Fibroblast of lung (primary cell): ENCODE data around the gene RAPH1. TPM values are rescaled to one million over a fixed set of nuclear protein-coding genes. Genes with fewer than 3 reads are reported as not detected.
"Not testable (repeated sequence)": the region's sequence is repeated elsewhere in the genome, so short reads cannot be mapped to it uniquely, and the experiment has no call there.

Experiments used
- DNase-seq, 2 donors: peaks; one replicate each; pipeline versions ENCODE4 v3.0.0 to v3.0.0-alpha.2; 2010; ENCODE audit warnings: low read depth in 2 of 2
- H2AFZ ChIP-seq: 2 replicates; pipeline ENCODE4 v1.5.1; 2012; ENCODE audit warnings: low read length, control low read depth, inconsistent platforms
- H3K27ac ChIP-seq: 2 replicates; pipeline ENCODE4 v1.5.1; 2011; ENCODE audit warnings: low read length, control low read depth; ENCODE audit not compliant: insufficient read depth
- H3K27me3 ChIP-seq: 2 replicates; pipeline ENCODE4 v1.5.1; 2011; ENCODE audit warnings: mild to moderate bottlenecking, low read length; ENCODE audit not compliant: control insufficient read depth, insufficient read depth
- H3K36me3 ChIP-seq: 2 replicates; pipeline ENCODE4 v1.5.1; 2011; ENCODE audit warnings: low read length; ENCODE audit not compliant: control insufficient read depth, insufficient read depth
- H3K4me1 ChIP-seq: 2 replicates; pipeline ENCODE4 v1.5.1; 2011; ENCODE audit warnings: low read length; ENCODE audit not compliant: control insufficient read depth, insufficient read depth; ENCODE audit errors: extremely low read depth
- H3K4me2 ChIP-seq: 2 replicates; pipeline ENCODE4 v1.5.1; 2011; ENCODE audit warnings: low read length, control low read depth; ENCODE audit not compliant: insufficient read depth; ENCODE audit errors: extremely low read depth
- H3K4me3 ChIP-seq, 4 experiments: fragments of 200-600 bp in 1 of 4; sonication (generic) in 1 of 4; replicated peaks in 1 of 4; 2 replicates each; pipeline ENCODE4 v1.5.1; 2011 to 2016; ENCODE audit warnings: low read length in 4 of 4, low read depth in 3 of 4, mild to moderate bottlenecking in 3 of 4, control low read depth in 2 of 4, inconsistent platforms in 1 of 4, mixed read lengths in 1 of 4; ENCODE audit not compliant: insufficient read depth in 1 of 4; ENCODE audit errors: control extremely low read depth in 1 of 4
- H3K79me2 ChIP-seq: 2 replicates; pipeline ENCODE4 v1.5.1; 2012; ENCODE audit warnings: mild to moderate bottlenecking, low read length, inconsistent platforms; ENCODE audit not compliant: control insufficient read depth, insufficient read depth
- H3K9ac ChIP-seq: 2 replicates; pipeline ENCODE4 v1.5.1; 2011; ENCODE audit warnings: mild to moderate bottlenecking, low read length, control low read depth; ENCODE audit not compliant: insufficient read depth
- H3K9me3 ChIP-seq: 2 replicates; pipeline ENCODE4 v1.5.1; 2012; ENCODE audit warnings: low read depth, low read length; ENCODE audit not compliant: control insufficient read depth, insufficient read depth
- H4K20me1 ChIP-seq: 2 replicates; pipeline ENCODE4 v1.5.1; 2011; ENCODE audit warnings: low read length; ENCODE audit not compliant: control insufficient read depth, insufficient read depth; ENCODE audit errors: extremely low read depth
- EZH2 ChIP-seq: IDR thresholded peaks from 2 replicates; pipeline ENCODE4 v1.5.1; 2012; ENCODE audit warnings: low read length, control low read depth, mild to moderate bottlenecking; ENCODE audit errors: missing control alignments
- polyA plus RNA-seq, 2 donors: library from polyadenylated mRNA; depleted of rRNA in 1 of 2; stranded (reverse) in 1 of 2; unstranded in 1 of 2; fragments of >200 nt; gene quantifications; 2 replicates each; pipeline ENCODE4 v1.2.1, GENCODE V29; 2011 to 2012; ENCODE audit warnings: missing spikeins in 1 of 2
- total RNA-seq: library from RNA; depleted of rRNA; stranded (reverse); fragments of >200 nt; gene quantifications from 2 replicates; pipeline ENCODE4 v1.2.1, GENCODE V29; 2014
- TF ChIP-seq, protein P1 (sequence below), 2 donors: IDR thresholded peaks in 1 of 2; conservative IDR thresholded peaks in 1 of 2; 1 replicate in 1 of 2; 2 replicates in 1 of 2; pipeline ENCODE4 v1.5.1; 2011 to 2012; ENCODE audit warnings: low read length in 2 of 2, control low read depth in 1 of 2, inconsistent platforms in 1 of 2, low read depth in 1 of 2, mild to moderate bottlenecking in 1 of 2

The RAPH1 gene
- total and polyA plus RNA-seq, 2 donors (not counting 1 experiment from before 2014, with no cell fraction given) = 14.1 to 21.1 TPM

DNA sequence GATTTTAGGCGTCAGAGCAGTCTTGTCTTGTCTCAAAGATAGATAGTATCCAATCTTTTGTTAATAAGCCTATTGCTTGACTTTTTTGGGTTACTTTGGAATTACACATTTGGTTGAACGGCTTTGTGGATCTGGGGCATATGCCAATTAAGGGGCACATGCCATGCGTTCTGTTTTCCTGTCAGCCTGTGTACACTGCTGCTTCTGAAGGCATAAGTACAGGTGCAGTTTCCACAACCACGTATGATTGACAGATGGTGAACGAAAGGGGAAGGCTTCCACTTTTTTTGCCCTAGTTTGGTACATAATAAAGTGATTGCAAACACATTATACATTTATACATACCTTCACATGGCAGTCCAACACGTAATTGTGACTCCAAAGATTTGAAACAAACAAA, 102.3 kb downstream of the RAPH1 start:
- peaks cover 3% of the 10 kb centered on the region for H3K36me3 ChIP-seq
- no peak overlapping the region for H3K4me3 ChIP-seq
- H3K27ac ChIP-seq = no peak overlapping the region
- no peaks in the 10 kb centered on the region for H3K9me3 ChIP-seq
- no peak for TF ChIP-seq EZH2
- TF ChIP-seq, protein P1, sequence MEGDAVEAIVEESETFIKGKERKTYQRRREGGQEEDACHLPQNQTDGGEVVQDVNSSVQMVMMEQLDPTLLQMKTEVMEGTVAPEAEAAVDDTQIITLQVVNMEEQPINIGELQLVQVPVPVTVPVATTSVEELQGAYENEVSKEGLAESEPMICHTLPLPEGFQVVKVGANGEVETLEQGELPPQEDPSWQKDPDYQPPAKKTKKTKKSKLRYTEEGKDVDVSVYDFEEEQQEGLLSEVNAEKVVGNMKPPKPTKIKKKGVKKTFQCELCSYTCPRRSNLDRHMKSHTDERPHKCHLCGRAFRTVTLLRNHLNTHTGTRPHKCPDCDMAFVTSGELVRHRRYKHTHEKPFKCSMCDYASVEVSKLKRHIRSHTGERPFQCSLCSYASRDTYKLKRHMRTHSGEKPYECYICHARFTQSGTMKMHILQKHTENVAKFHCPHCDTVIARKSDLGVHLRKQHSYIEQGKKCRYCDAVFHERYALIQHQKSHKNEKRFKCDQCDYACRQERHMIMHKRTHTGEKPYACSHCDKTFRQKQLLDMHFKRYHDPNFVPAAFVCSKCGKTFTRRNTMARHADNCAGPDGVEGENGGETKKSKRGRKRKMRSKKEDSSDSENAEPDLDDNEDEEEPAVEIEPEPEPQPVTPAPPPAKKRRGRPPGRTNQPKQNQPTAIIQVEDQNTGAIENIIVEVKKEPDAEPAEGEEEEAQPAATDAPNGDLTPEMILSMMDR (conservative IDR thresholded peaks at IDR 0.05 in 1 of 2, IDR thresholded peaks at IDR 0.05 in 1 of 2; ENCODE audit: low read depth in 1 of 2, low read length in 2 of 2) = no peak
- no peak for DNase-seq
- no peaks in the 10 kb centered on the region for H4K20me1 ChIP-seq
- H3K27me3 ChIP-seq = no peaks in the 10 kb centered on the region
- H3K79me2 ChIP-seq = peaks cover 2% of the 10 kb centered on the region
- no peak overlapping the region for H2AFZ ChIP-seq
- no peak overlapping the region for H3K9ac ChIP-seq
- H3K4me1 ChIP-seq = no peaks in the 10 kb centered on the region
- H3K4me2 ChIP-seq = no peak overlapping the region

DNA sequence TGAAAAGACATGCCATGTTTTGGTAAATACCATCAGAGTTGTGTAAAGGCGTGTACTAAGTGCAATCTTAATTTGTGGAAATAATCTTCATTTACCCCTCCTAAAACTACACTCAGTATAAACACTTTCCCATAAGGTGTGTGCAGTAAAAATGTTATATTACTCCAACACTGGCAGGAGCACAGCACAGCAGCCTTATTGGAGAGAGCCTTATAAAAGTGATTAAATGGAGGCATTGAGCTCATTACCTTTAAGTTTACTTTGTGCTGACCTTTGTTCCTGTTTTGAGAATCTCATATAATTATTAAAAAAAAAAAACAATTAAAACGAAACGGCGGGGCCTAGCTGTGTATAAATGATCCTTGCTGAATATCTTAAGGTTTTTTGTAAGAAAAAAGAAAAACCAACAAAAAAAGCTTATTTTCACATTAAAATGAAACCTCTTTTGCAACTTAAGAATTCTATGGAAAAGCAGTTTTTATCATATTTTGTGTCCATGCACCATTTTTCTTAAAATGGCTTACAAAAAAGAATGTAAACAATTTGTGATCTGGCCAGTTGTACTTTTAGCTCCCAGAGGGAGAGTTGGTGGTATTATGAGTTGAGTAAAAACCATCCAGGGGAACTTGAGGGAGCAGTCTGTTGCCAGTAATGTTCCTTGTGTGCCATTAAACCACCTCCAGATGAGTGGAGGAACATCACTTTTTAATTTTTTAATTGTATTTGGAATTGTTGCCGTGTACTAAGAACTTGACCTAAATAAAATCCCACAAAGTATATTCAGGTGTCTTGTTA, 103.5 kb downstream of the RAPH1 start:
- Histone ChIP-seq H3K4me1 (no peaks in the 10 kb centered on the region), H3K9ac (no peak overlapping the region), H3K79me2 (peaks cover 2% of the 10 kb centered on the region), H3K9me3 (no peaks in the 10 kb centered on the region), H3K4me2 (no peak overlapping the region), H3K27ac (no peak overlapping the region), H3K36me3 (peaks cover 3% of the 10 kb centered on the region), H2AFZ (no peak overlapping the region), H3K27me3 (no peaks in the 10 kb centered on the region), H3K4me3 (no peak overlapping the region), H4K20me1 (no peaks in the 10 kb centered on the region)
- DNase-seq = no peak
- TF ChIP-seq, protein P1 (conservative IDR thresholded peaks at IDR 0.05 in 1 of 2, IDR thresholded peaks at IDR 0.05 in 1 of 2; ENCODE audit: low read depth in 1 of 2, low read length in 2 of 2) = no peak
- TF ChIP-seq EZH2 = no peak

DNA sequence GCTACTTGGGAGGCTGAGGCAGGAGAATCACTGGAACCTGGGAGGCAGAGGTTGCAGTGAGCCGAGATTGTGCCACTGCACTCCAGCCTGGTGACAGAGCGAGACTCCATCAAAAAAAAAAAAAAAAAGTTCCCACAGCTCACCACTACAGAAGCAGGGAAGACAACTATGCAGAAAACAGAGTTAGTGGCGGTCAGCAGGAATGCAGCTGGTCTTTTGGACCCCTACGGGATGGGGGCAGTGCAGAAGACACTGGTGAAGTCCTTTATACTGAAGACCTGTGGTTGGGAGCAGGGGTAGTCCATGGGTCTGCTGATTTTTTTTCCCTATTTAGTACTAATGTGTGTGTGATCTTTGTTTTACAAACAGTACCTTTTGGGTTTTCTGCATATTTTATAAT, 105.5 kb downstream of the RAPH1 start:
- H3K27me3 ChIP-seq, DNase-seq, H3K27ac ChIP-seq, H3K4me2 ChIP-seq, H2AFZ ChIP-seq, H3K9ac ChIP-seq, H3K9me3 ChIP-seq, H3K36me3 ChIP-seq, H3K4me3 ChIP-seq, H3K4me1 ChIP-seq, H3K79me2 ChIP-seq, H4K20me1 ChIP-seq: not testable (repeated sequence)
